K562 (cell line): ENCODE data around the gene CISD3. TPM values are rescaled to one million over a fixed set of nuclear protein-coding genes. Genes with fewer than 3 reads are reported as not detected.

Experiments
- CBFB ChIP-seq: sonication (generic); formaldehyde crosslinking; IDR thresholded peaks from 2 replicates; pipeline ENCODE4 v1.4.0; 2020; ENCODE audit warnings: mild to moderate bottlenecking, missing genetic modification reagents
- CHD7 ChIP-seq: fragments of 200-600 bp; sonication (generic); IDR thresholded peaks from one replicate; pipeline ENCODE4 v1.6.1; 2012; ENCODE audit warnings: mild to moderate bottlenecking, low read depth, low read length, inconsistent platforms
- FIP1L1 ChIP-seq: fragments of 200-400 bp; formaldehyde crosslinking; IDR thresholded peaks from 2 replicates; pipeline ENCODE4 v1.6.1; 2018; ENCODE audit warnings: mild to moderate bottlenecking, low read depth, low read length; ENCODE audit not compliant: poor library complexity, severe bottlenecking
- PRDM10 ChIP-seq: fragments of 450-650 bp; IDR thresholded peaks from 2 replicates; pipeline ENCODE4 v1.6.1; 2018; ENCODE audit not compliant: partially characterized antibody
- RBM15 ChIP-seq: fragments of 200-400 bp; formaldehyde crosslinking; IDR thresholded peaks from 2 replicates; pipeline ENCODE4 v1.6.1; 2018; ENCODE audit warnings: mild to moderate bottlenecking, low read length, moderate library complexity; ENCODE audit not compliant: insufficient read depth
- SNIP1 ChIP-seq: fragments of 450-650 bp; IDR thresholded peaks from 2 replicates; pipeline ENCODE4 v1.7.1; 2017; ENCODE audit warnings: low read depth, mild to moderate bottlenecking
- polyA plus RNA-seq, 8 experiments: library from polyadenylated mRNA; depleted of rRNA in 4 of 8; stranded (reverse) in 5 of 8; unstranded in 3 of 8; fragments of >200 nt; fragmentation: Nextera tagmentation in 2 of 8; fragmentation: Illumina TruSeq in 1 of 8; extraction: Ambion mirVana in 2 of 8; extraction: Trizol in 1 of 8; gene quantifications; 2 replicates each; pipeline versions ENCODE4 v1.2.1 to v1.2.3, GENCODE V29; 2011 to 2014; ENCODE audit warnings: inconsistent platforms in 1 of 8, missing spikeins in 1 of 8
- total RNA-seq, 7 experiments: library from RNA; depleted of rRNA in 6 of 7; stranded (reverse); fragments of >200 nt in 6 of 7; fragmentation: Illumina TruSeq in 2 of 7; extraction: Trizol in 2 of 7; gene quantifications; 2 replicates each; pipeline versions ENCODE4 v1.2.1 to v1.2.3, GENCODE V29; 2011 to 2021; ENCODE audit warnings: low replicate concordance in 1 of 7

CISD3 gene
- total and polyA plus RNA-seq, 9 of the 15 experiments (the other 6 are each of a cell fraction or from before 2014, with no cell fraction given), result 5.0 to 60.7 (median 15.7) TPM

GRCh38 chr17:38761612-38762011 lies 31.5 kb downstream of the CISD3 start (continued):
- TF ChIP-seq PRDM10, result no peak
- TF ChIP-seq CHD7, result no peak
- no peak for TF ChIP-seq CBFB (CRISPR knock-in tag)
- no peak for TF ChIP-seq RBM15
- no peak for TF ChIP-seq FIP1L1
- TF ChIP-seq SNIP1, result no peak
